ENCODE measurements around the gene NCEH1.

- TF ChIP-seq ZNF274 (IDR thresholded peaks at IDR 0.05; ENCODE audit: low read depth, low read length): no peak
- TF ChIP-seq YY1 (IDR thresholded peaks at IDR 0.05; ENCODE audit: insufficient read depth, insufficient read length): no peak
- no peak for TF ChIP-seq SUZ12 (IDR thresholded peaks at IDR 0.05; ENCODE audit: extremely low read depth, insufficient read depth, insufficient read length)
Observed at GRCh38 chr3:172685331-172686214, 25.3 kb downstream of the NCEH1 start.

All from NT2/D1 (cell line).